HG03280 (cell line): ENCODE data around the gene POU3F1.

Experiments used
- ATAC-seq: cut with Tn5 transposase; IDR thresholded peaks from one replicate; pipeline ENCODE4 v1.9.1; 2021; ENCODE audit warnings: mild to moderate bottlenecking, moderate library complexity; ENCODE audit not compliant: unreplicated experiment

Gene POU3F1

DNA sequence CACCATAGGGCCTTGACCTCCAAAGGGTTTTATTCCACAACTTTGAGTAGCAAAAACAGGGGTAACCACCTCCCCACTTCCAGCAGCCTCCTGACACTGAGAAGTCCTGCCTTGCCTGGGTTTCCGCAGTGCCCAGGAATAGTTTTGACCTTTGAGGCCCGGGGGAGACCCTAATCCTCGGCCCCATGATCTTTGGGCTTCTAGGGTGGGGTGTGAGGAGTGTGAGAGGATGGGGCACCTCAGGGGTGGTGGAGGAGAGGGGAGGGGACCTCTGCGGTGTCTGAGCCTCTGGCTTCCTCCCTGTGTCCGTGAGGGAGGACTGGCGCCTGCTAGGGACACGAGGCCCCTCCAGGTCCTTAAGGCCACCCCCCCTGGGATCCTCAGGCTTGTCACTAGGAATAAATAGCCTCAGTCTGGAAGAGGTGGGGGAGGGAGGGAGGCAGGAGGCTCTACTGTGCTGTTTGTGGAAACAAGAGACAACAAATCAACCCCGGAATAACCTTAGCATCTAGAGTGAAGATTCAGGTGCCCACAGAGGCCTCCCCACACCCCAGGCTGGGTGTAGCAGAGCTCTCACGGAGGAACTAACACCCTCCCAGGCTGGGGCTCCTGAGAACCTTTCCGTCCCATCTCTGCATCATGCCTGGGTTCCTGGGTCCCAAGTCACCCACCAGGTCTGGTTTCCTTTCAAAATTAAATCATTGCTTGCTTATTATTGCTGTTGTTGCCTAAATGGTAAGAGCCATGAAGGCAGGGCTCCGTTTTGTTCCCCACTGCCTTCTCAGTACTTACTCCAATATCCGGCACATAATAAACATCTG, 40.4 kb downstream of the POU3F1 start:
- ATAC-seq = no peak

DNA sequence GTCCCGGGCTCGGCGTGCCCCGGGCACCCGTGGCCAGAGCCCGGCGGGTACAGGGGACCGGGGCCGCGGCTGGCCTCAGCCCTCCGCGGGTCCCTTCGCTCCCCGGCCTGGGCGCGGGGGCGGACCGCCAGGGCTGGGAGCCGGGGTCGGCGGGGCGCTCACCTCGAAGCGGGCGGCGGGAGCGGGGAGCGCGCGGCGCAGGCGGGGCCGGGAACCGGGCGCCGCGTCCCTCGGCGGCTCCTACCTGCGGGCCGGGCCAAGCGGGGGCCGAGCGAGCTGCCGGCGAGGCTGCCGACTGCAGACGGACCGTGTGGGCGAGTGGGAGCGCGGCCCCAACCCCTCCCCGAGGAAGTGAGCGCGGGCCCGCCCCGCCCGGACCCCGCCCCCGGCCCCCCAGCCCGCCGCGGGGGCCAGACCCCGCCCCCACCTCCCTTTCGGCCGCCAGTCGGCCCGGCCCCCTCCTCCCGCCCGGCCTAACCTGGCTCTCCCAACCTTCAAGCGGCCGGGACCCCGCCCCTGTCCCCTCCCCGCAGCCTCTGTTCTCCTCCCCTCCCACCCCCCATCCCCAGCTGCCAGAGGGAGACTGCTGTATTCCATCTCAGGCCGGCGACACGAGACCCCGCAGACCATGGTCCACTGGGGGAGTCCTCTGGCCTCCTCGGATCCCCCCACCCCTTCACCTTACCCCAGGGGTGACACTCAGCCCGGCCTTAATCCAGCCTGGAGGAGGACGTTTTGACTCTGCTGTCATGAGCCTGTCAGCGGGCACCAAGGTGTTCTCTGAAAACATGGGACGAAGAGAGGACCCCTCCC, 41.2 kb downstream of the POU3F1 start, which contains the start of gene FHL3:
Gene FHL3, minus strand, starts transcription at position 320 of the 813 bp plus-strand sequence. CDS start 6,102 bp downstream, outside the sequence.
- peak; percentile 52 for ATAC-seq

DNA sequence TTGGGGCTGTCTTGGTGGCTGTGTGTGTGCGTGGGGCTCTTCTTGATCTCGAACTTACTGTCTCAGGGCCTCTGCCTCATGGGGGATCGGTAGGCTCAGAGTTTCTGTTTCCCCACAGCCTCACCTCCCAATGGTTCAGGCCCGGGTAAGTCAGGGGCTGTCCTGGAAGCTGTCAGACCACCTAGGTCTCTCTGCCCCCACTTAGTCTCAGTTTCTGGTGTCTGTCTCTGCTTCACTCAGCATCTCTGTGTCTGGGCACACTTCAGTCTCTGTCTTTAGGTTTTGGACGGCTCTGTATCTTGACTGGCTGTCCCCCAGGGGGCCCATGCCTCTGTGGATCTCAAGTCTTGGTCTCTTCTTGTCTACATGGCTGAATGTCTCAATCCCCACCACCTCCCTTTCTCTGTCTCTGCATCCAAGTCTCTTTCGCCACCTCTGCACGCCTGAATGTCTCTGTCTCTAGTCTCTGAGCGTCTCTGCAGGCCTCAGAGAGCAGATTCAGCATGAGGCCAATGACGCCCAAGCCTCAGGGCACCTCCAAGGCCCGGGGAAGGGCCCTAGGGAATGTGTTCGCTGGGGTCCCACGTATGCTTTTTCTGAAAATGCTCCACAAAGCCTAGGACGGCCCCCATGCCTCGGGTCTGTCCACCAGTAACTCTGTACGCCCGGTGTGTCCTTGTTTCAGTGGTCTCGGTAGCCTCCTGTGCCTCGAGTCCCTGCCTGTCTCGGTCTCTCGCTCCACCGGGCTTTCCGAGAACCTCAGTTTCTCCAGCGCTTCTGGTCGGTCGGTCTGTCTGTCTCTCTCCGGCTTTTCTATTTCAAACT, 42.1 kb downstream of the POU3F1 start:
- ATAC-seq = peak; percentile 7

DNA sequence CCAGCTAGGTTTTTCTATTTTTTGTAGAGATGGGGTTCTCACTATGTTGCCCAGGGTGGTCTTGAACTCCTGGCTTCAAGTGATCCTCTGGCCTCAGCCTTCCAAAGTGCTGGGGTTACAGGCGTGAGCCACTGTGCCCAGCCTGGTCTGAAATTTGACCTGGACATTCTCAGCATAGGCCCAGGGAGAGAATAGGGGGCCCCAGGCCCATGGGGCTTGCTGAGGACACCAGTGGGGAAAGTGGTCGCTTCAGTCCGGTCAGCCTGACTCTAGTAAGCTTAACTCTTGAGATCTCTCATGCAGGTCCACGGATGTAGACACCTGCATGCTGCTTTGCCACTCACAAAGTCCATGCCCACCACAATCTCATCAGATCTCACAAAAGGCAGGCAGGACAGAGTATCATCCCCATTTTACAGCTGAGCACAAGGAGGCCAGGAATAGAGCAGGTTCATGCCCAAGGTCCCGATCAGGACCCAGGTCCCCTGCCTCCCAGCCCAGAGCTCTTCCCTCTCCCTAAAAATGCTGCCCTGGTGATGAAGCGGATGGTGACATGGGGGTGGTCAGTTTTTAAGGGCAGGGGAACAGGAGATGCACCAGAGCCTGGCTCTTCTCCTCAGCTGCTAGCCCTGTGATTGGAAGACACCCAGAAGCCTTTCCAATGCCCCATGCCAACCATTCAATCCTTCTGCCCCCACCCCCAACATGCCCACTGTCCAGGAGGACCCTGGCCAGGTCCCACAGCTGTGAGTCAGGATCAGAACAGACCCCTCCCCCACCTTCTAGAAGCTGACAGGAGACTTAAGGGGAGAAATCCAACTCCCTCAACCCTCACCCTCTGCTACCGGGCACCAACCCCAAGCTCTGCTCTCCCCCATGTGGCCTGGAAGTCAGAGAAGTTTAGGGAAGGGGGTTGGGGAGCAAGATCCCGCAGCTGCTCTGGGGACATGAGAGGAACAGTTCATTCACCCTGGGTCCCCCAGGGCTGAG, 43.0 kb downstream of the POU3F1 start:
- no peak for ATAC-seq

DNA sequence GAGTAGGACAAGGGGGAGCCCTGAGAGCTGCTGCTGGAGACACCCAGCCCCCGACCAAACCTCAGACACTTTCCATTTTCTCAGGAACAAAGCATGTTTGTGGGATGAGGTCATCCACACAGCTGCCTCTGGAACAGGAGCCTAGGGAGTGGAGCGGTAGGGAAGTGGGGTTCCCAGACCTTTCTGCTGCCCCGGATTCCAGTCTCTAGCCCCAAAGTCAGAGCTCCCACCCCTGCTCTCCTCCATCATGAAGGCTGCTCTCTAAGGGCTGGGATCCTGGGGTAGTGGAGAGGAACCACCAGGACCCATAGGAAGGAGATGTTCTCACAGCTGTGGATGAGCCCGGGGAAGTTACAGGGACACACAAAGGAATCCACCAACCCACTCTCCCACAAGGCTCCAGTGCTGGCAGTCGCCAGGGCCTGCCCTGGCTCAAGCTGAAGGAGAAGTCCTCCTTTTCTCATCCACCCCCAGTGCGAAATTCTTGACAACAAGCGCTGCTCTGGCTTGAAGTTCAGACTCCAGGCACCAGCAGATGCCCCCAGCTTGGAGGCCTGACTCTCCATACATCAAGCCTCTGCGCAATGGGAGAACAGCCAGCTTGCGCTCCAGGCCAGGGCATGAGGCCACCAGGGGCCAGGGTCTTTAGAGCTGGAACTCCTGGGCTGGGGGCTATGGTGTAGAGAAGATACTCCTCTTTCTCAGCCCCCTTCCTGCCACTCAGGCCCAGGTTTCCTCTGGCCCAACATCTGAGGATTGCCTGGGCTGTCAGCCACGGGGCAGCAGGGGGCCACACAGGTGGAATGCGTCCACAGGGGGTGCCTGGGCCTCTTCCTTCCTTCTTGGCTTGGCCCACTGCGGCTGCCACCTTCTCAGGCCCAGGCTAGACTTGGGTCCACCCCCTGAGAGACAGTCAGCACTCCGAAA, 45.8 kb downstream of the POU3F1 start:
- no peak for ATAC-seq

DNA sequence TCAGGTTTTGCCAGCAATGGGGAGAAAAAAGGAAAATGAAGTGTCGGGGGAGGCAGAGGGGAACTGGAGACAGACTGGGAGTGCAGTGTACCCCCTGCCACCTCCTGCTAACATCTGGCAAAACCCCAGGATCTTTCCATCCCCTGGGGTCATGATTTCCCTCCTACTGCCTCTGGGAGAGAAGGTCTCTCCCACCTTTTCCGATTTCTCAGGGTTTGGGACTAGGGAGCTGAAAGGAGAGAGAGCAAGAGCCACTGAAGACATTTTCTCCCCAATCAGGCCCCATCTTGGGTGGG, 46.4 kb downstream of the POU3F1 start:
- ATAC-seq = no peak

DNA sequence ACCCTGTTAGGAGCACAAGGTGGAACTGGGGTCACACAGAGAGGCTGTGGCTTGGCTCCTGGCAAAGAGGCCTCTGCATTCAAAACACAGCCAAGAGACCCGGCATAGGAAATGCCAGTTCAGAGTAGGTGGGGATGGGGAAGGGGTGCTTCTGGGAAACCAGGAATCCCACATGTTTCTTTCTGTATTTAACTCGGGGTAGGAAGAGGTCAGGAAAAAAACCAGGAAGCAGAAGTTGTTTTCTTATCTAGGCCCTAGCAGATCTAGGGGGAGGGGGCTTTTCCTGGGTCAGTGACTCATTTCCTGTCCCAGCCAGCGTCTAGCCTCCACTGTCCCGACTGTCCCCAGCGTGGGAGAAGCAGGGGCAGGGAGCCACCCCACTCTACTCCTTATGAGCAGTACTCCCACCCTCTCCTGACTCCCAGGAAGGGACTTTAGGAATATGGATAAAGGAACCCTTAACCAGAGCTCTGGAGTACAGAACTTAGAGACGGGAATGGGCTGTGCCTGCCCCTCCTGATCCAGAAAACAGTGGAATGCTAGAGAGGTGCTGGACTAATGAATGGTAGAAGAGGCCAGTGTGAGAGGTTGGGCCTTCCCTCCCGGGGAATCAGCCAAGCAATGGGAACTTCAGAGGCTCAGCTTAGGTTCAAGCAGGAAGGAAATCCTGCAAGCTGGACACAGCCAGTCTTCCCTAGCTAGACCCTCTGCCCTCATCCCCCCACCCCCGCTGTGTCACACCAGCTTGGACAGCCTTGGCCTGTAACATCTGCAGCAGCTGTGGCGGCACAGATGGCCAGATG, 47.0 kb downstream of the POU3F1 start:
- ATAC-seq = no peak

DNA sequence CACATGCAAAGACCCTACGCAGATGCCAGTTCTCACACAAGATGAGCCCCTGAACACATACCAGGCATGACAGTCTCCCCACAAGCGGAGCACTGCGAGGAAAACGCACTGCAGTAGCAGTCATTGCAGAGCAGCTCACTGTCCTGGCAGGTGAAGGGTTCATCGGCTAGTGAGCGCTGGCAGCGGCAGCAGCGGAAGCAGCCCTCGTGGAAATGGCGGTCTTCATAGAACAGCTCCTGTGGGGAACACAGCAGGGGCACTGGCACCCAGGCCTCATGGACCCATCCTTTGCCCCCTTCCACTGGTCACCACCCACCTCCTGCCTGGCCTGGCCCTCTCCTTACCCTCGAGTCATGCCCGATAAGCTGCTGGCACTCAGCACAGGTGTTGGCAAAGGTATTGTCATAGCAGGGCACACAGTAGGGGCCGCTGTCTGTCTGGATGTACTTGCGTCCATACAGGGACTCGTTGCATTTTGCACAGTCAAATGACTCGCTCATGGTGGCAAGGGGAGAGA, 47.6 kb downstream of the POU3F1 start:
- ATAC-seq = no peak

DNA sequence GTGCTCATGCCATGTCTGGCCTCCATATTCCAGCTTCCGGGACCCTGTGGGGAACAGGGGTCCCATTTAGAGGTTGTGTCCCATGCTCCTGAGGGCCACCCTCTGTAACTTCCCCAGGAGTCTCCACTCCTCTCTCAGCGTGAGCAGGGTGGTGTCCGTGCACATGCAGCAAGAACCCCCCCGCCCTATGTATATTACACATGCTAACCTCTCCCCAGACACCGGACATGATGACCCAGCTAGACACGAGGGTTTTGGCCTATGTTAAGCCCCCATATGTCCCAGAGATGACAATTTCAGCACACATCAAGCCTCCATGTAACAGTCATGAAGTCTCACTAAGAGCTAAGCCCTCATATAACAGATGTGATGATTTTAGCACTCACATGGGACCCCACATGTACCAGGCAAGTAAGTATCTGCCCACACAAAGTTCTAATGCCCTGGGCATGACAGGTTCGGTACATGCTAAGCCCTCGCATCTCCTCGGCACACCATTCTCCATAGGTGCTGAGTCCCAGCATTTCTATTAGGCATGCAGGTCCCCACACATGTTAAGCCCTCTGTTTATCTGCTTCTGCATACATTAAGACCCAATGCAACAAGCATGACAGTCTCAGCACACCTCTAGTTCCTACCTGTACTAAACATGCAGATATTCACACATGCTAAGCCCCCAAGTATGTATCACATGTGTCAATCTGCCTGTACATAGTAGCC, 48.3 kb downstream of the POU3F1 start:
- no peak for ATAC-seq

DNA sequence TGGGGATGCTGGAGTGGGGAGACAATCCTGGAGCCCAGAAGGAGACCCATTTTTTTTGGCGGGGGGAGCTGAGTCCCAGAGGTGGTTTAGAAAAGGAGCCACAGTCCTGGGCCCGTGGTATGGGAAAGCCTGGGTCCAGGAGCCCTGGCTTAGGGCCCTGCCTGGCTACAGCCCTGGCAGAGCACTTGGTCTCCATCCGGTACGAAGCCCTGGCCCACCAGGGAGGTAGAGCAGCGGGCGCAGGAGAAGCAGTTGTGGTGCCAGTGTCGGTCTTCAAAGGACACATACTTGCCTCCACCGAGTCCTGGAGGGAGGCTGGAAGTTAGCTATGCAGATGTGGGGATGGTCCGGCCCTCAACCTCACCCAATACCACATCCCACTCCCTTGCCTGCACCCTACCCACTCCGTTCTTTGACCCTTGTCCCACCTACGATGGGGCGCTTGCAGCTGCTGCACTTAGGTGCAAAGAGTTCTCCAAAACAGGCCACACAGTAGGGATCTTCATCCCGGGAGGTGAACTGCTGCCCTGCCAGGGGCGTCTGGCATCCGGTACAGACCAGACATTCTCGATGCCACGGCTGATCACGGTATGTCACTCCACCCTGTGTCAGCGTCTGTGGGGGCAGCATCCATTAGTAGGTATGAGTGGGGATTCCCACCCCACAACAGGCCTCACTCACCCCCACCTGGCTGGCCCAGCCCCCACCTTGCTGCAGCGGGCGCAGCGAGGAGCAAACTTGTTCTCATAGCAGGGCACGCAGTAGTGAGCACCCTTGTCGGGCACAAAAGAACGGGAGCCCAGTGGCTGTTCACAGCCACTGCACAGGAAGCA, 49.1 kb downstream of the POU3F1 start:
- no peak for ATAC-seq

DNA sequence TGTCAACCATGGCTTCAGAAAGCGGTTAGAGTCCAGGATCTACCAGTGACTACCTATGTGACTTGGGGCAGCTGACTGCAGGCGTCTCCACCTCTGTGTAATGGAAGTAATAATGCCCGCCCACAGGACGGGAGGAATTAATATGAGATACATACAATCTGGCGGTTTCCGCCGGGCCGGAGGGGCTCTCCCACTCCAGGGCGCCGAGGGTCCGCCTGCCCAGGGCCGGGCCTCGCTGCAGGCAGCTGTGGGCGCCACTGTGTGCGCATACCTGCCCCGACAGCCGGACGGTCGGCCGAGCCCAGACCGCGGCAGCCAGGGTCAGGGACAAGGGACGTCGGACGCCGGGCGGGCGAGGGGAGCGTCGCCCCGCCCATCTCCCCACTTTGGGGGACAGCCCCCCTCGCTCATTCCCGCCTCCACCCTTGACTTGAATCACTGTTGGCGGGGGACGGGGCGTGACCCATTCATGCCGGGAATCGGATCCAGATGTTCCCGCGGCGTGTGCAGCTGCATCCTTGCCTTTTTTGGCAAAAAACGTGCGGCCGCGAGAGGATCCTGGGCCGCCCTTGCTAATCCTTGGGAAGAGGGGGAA, 50.7 kb downstream of the POU3F1 start:
- no peak for ATAC-seq

DNA sequence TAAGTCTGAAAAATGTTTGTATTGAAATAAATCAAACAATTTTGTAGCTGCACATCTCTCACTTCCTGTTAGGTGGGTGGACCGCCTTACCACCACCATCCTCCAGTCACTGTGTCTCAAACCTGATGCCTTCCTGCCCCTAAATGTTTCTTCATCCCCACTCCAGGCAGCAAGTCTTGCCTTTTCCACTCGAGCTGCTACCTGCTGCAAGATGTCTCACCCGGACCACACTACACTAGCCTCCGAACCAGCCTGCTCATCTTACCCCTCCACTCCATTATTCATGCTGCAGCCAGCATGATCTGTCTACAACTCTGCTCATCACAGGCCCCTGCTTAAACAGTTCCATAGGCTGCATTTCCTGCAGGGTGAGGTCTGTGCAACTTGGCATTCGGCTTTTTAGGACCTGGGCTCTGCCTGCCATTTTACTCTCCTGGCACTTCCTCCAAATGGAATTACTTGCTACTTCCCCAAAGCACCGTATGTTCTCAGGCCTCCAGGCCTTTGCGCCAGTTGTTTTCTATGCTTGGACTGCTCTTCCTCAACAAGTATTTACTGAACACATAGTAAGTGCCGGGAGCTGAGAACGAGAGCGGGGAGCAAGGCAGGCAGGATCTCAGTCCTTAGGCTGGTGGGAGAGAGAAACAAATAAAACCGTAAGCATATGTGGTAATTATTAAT, 51.6 kb downstream of the POU3F1 start:
- no peak for ATAC-seq
